Measurements from ENCODE around the gene NAPSA.

- no peak for TF ChIP-seq CTCF (IDR thresholded peaks at IDR 0.05)
- TF ChIP-seq POLR2AphosphoS5 (IDR thresholded peaks at IDR 0.05): no peak
- no peak for TF ChIP-seq POLR2A (IDR thresholded peaks at IDR 0.05)
- no peak for TF ChIP-seq EP300 (IDR thresholded peaks at IDR 0.05; ENCODE audit: low read depth)
Measured at GRCh38 chr19:50330365-50331078, 34.9 kb downstream of the NAPSA start.

Measured in transverse colon (tissue), 4 donors.